GM19455 (cell line): Measurements from ENCODE around the gene TMED9.
"Not testable (repeated sequence)": the region's sequence is repeated elsewhere in the genome, so short reads cannot be mapped to it uniquely, and the experiment has no call there.

Experiments
- ATAC-seq: cut with Tn5 transposase; IDR thresholded peaks from one replicate; pipeline ENCODE4 v1.9.1; 2021; ENCODE audit not compliant: unreplicated experiment

TMED9 gene

GRCh38 chr5:177592010-177592834 lies at the start of gene TMED9:
Gene TMED9, plus strand, starts transcription at chr5:177592203. Its CDS starts 12 bp downstream, at chr5:177592215.
- peak; percentile 90 for ATAC-seq

- no peak for ATAC-seq
These were observed 49.1 kb upstream of the TMED9 start for GRCh38 chr5:177542816-177543465.

- ATAC-seq, result no peak
These were observed 46.3 kb upstream of the TMED9 start for GRCh38 chr5:177545487-177546257.

- no peak for ATAC-seq
These were observed 45.7 kb upstream of the TMED9 start for GRCh38 chr5:177546258-177546741.

GRCh38 chr5:177547736-177548135 lies 44.3 kb upstream of the TMED9 start:
- no peak for ATAC-seq

GRCh38 chr5:177548495-177548894 lies 43.5 kb upstream of the TMED9 start:
- no peak for ATAC-seq

- ATAC-seq, result no peak
These were observed 41.9 kb upstream of the TMED9 start for GRCh38 chr5:177550122-177550521.

GRCh38 chr5:177552839-177553455 lies 39.1 kb upstream of the TMED9 start:
- ATAC-seq, result no peak

- peak; percentile 41 for ATAC-seq
These were observed 38.2 kb upstream of the TMED9 start for GRCh38 chr5:177553671-177554429.

GRCh38 chr5:177554474-177555111 lies 37.4 kb upstream of the TMED9 start, which contains the start of gene FAM193B:
Gene FAM193B, minus strand, starts transcription at chr5:177554563. Its CDS starts 105 bp downstream, at chr5:177554458.
- ATAC-seq, result peak; percentile 88

- ATAC-seq, result no peak
These were observed 36.8 kb upstream of the TMED9 start for GRCh38 chr5:177555228-177555627.

- no peak for ATAC-seq
These were observed 36.3 kb upstream of the TMED9 start for GRCh38 chr5:177555665-177556064.

GRCh38 chr5:177557041-177557647 lies 34.9 kb upstream of the TMED9 start:
- ATAC-seq, result no peak

- no peak for ATAC-seq
These were observed 34.2 kb upstream of the TMED9 start for GRCh38 chr5:177557796-177558195.

GRCh38 chr5:177559446-177559941 lies 32.5 kb upstream of the TMED9 start:
- ATAC-seq, result not testable (repeated sequence)

- no peak for ATAC-seq
These were observed 27.0 kb upstream of the TMED9 start for GRCh38 chr5:177565046-177565445.

- ATAC-seq, result no peak
These were observed 23.7 kb upstream of the TMED9 start for GRCh38 chr5:177568326-177568725.

GRCh38 chr5:177569894-177570293 lies 22.1 kb upstream of the TMED9 start:
- ATAC-seq, result no peak

- no peak for ATAC-seq
These were observed 16.5 kb upstream of the TMED9 start for GRCh38 chr5:177575488-177575887.
